Measurements from ENCODE around the gene OR4C3. TPM values are rescaled to one million over a fixed set of nuclear protein-coding genes. Genes with fewer than 3 reads are reported as not detected.
"Not testable (repeated sequence)": the region's sequence is repeated elsewhere in the genome, so short reads cannot be mapped to it uniquely, and the experiment has no call there.

OR4C3 gene
- total RNA-seq (2014; rRNA removed; shearing (Covaris generic)) (not detected in 2 replicates), polyA plus RNA-seq (2016; fragmentation: Nextera tagmentation; extraction: Ambion mirVana) (not detected in 2 replicates)

DNA sequence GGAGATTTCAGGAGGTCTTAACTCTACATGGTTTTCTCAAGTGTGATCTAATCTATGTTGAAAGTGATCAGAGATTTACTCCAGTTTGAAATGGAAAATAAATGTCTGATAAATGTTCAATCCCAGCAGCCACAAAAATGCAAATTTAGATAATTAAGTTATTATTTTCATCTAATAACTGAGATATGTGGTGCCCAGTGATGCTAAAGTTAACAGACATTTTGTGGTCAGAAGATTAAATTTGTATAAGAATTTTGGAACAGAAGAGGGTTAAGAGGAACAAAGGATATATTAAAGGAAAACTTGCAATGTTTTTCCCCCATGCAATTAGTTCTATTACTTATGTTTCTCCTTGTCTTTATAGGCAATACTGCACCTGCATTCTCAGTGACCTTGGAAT is at the start of gene OR4C3:
Gene OR4C3, plus strand, starts transcription at position 301 of the 400 bp plus-strand sequence. CDS start 102 bp downstream, outside the sequence.
- H3F3A ChIP-seq (ENCODE audit: insufficient read depth); H3K36me3 ChIP-seq (ENCODE audit: low read depth); H4K20me1 ChIP-seq (ENCODE audit: insufficient read depth); H3K9me2 ChIP-seq (ENCODE audit: insufficient read depth); DNase-seq; H3K4me3 ChIP-seq; H3K9me3 ChIP-seq (ENCODE audit: low read depth); H3K79me2 ChIP-seq (ENCODE audit: insufficient read depth); H3K9ac ChIP-seq; H3K27me3 ChIP-seq (replicated peaks; ENCODE audit: insufficient read depth); H3K4me1 ChIP-seq (ENCODE audit: insufficient read depth); H3K27ac ChIP-seq; H3K4me2 ChIP-seq (ENCODE audit: unreplicated experiment); H2AFZ ChIP-seq: not testable (repeated sequence)
- in situ Hi-C loops (cut with MboI): loop anchor here (25.0 kb wide), 1 partner anchor 1663 kb away; the partner anchor contains the start of gene OR4C12

DNA sequence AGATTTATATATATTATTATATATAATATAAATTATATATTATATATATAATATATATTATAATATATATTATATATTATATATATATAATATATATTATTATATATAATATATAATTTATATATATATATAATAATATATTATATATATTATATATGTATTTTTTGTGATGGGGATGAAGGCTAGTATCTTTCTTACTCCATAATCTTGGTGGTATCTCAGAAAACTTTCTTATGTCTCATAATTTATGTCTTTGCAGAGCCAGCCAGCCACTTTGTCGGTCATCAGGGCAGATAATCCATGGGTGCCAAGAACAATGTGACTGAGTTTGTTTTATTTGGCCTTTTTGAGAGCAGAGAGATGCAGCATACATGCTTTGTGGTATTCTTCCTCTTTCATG is 18.8 kb upstream of the OR4C3 start, which contains the start of gene OR4S1:
Gene OR4S1, plus strand, starts transcription at position 301 of the 400 bp plus-strand sequence. Its CDS starts 0 bp downstream, at position 301.
- Histone ChIP-seq H3K9ac (no peak within 1 kb of the TSS), H3K27me3 (replicated peaks; ENCODE audit: insufficient read depth) (no peaks in the 10 kb centered on the region)

DNA sequence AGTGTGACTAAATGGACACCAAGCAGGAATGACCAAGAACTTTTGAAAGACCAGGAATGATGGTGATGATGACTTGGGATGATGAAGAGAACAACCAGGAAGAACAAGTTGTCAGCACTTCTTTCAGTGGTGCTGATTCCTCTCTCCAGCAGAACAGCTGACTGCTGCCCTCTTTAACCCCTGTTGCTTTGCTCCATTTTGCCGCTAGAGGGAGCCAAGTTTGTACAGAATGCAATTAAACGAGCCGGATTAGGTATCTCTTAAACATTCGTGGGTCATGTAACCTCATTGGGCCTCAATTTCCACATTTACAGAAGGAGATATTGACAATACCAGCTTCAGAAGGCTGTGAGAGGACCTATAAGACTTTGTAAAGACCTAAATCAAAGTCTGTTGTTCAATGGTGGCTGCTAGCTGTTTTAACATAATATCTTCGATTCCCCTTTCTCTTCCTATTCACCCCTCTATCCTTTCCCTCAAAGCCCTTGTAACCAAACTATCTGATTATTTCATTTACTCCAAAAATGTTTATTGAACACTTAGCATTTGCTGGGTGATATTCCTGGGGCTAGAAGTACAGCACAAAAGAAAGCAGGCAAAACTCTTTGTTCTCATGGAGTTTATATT is 16.8 kb upstream of the OR4C3 start:
- Histone ChIP-seq H3K4me1 (ENCODE audit: insufficient read depth) (no peaks in the 10 kb centered on the region), H2AFZ (no peak overlapping the region), H3K4me2 (ENCODE audit: unreplicated experiment) (no peak overlapping the region), H3K36me3 (ENCODE audit: low read depth) (no peaks in the 10 kb centered on the region), H3K79me2 (ENCODE audit: insufficient read depth) (no peaks in the 10 kb centered on the region), H4K20me1 (ENCODE audit: insufficient read depth) (no peaks in the 10 kb centered on the region), H3K9ac (no peak overlapping the region), H3K9me2 (ENCODE audit: insufficient read depth) (no peaks in the 10 kb centered on the region), H3K4me3 (no peak overlapping the region), H3K27ac (no peak overlapping the region), H3F3A (ENCODE audit: insufficient read depth) (no peaks in the 10 kb centered on the region), H3K9me3 (ENCODE audit: low read depth) (no peaks in the 10 kb centered on the region), H3K27me3 (replicated peaks; ENCODE audit: insufficient read depth) (no peaks in the 10 kb centered on the region)
- peak; percentile 69 for DNase-seq
- in situ Hi-C loops (cut with MboI): loop anchor here (25.0 kb wide), 1 partner anchor 1679 kb away; the partner anchor contains the start of gene OR4C12
- TF ChIP-seq EZH2phosphoT487 (IDR thresholded peaks at IDR 0.05; ENCODE audit: insufficient read depth, low read depth) (no peak), EZH2 (IDR thresholded peaks at IDR 0.05; ENCODE audit: insufficient read depth, poor library complexity, severe bottlenecking) (no peak)
- 20 to 21% methylated on average over 5 of the region's 5 CpGs for WGBS, 2 experiments (ENCODE audit: low coverage in 1 of 2, low lambda C conversion rate in 2 of 2, missing lambda C conversion rate in 2 of 2)

More for the DNA sequence above, 18.8 kb upstream of the OR4C3 start, which contains the start of gene OR4S1:
- H4K20me1 ChIP-seq (ENCODE audit: insufficient read depth): no peaks in the 10 kb centered on the region
- no peaks in the 10 kb centered on the region for H3F3A ChIP-seq (ENCODE audit: insufficient read depth)
- TF ChIP-seq EZH2phosphoT487 (IDR thresholded peaks at IDR 0.05; ENCODE audit: insufficient read depth, low read depth) (no peak), EZH2 (IDR thresholded peaks at IDR 0.05; ENCODE audit: insufficient read depth, poor library complexity, severe bottlenecking) (no peak)
- no peaks in the 10 kb centered on the region for H3K36me3 ChIP-seq (ENCODE audit: low read depth)
- DNase-seq: no peak
- no peaks in the 10 kb centered on the region for H3K4me1 ChIP-seq (ENCODE audit: insufficient read depth)
- no peaks in the 10 kb centered on the region for H3K9me3 ChIP-seq (ENCODE audit: low read depth)
- no peak within 1 kb of the TSS for H3K4me2 ChIP-seq (ENCODE audit: unreplicated experiment)
- in situ Hi-C loops (cut with MboI): loop anchor here (25.0 kb wide), 1 partner anchor 1681 kb away; the partner anchor contains the start of gene OR4C12
- no peaks in the 10 kb centered on the region for H3K9me2 ChIP-seq (ENCODE audit: insufficient read depth)
- H3K79me2 ChIP-seq (ENCODE audit: insufficient read depth): no peaks in the 10 kb centered on the region
- no peak within 1 kb of the TSS for H3K4me3 ChIP-seq
- WGBS, 2 experiments (ENCODE audit: low coverage in 1 of 2, low lambda C conversion rate in 2 of 2, missing lambda C conversion rate in 2 of 2): 21 to 36% methylated on average over 1 of the region's 1 CpG
- no peak within 1 kb of the TSS for H3K27ac ChIP-seq
- H2AFZ ChIP-seq: no peak within 1 kb of the TSS

DNA sequence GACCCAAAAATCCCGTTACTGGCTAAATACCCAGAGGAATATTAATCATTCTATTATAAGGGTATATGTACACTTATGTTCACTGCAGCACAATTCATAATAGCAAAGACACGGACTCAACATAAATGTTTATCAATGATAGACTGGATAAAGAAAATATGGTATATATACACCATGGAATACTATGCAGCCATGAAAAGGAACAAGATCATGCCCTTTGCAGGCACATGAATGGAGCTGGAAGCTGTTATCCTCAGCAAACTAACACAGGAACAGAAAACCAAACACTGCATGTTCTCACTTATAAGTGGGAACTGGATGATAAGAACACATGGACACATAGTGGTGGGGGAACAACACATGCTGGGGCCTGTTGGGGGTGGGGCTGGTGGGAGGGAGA is 11.1 kb upstream of the OR4C3 start:
- H3K27me3 ChIP-seq (replicated peaks; ENCODE audit: insufficient read depth); H3K27ac ChIP-seq; H3K9me2 ChIP-seq (ENCODE audit: insufficient read depth); H3K36me3 ChIP-seq (ENCODE audit: low read depth); H3K9me3 ChIP-seq (ENCODE audit: low read depth); H3F3A ChIP-seq (ENCODE audit: insufficient read depth); H3K4me3 ChIP-seq; H2AFZ ChIP-seq; H3K9ac ChIP-seq; H3K4me2 ChIP-seq (ENCODE audit: unreplicated experiment); H3K4me1 ChIP-seq (ENCODE audit: insufficient read depth); H3K79me2 ChIP-seq (ENCODE audit: insufficient read depth); H4K20me1 ChIP-seq (ENCODE audit: insufficient read depth); DNase-seq: not testable (repeated sequence)
- 2 to 4% methylated on average over 2 of the region's 2 CpGs for WGBS, 2 experiments (ENCODE audit: low coverage in 1 of 2, low lambda C conversion rate in 2 of 2, missing lambda C conversion rate in 2 of 2)
- in situ Hi-C loops (cut with MboI): loop anchor here (25.0 kb wide), 1 partner anchor 1674 kb away; the partner anchor contains the start of gene OR4C12

DNA sequence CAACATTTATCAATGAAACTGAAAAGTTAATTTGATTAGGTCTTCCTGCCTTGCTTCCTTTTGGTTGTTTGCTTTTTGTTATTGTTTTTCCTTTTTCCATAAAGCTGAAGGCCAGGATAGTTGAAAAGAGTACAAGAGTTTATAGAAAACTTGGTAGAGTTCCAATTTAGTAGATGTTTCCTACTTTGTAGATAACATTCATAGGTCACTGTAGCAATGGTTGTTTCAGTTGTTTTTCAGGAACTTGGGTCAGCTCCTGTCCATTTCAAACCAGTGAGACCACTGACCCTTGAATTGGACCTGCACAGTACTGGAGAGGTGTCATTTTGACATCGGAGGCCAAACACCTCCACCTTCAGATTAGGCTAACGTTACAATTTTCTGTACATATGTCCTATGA is 4.9 kb upstream of the OR4C3 start:
- not testable (repeated sequence) for H3K9me3 ChIP-seq (ENCODE audit: low read depth); H3K27ac ChIP-seq; H3K4me1 ChIP-seq (ENCODE audit: insufficient read depth); H3K79me2 ChIP-seq (ENCODE audit: insufficient read depth); H2AFZ ChIP-seq; H3K36me3 ChIP-seq (ENCODE audit: low read depth); H4K20me1 ChIP-seq (ENCODE audit: insufficient read depth); DNase-seq; H3K4me3 ChIP-seq; H3K9me2 ChIP-seq (ENCODE audit: insufficient read depth); H3K9ac ChIP-seq; H3K4me2 ChIP-seq (ENCODE audit: unreplicated experiment); H3K27me3 ChIP-seq (replicated peaks; ENCODE audit: insufficient read depth); H3F3A ChIP-seq (ENCODE audit: insufficient read depth)
- 45 to 61% methylated on average over 2 of the region's 2 CpGs for WGBS, 2 experiments (ENCODE audit: low coverage in 1 of 2, low lambda C conversion rate in 2 of 2, missing lambda C conversion rate in 2 of 2)
- in situ Hi-C loops (cut with MboI): loop anchor here (25.0 kb wide), 1 partner anchor 1667 kb away; the partner anchor contains the start of gene OR4C12
